A673 (cell line): Measurements from ENCODE around the gene SSR1. TPM values are rescaled to one million over a fixed set of nuclear protein-coding genes. Genes with fewer than 3 reads are reported as not detected.
"Not testable (repeated sequence)": the region's sequence is repeated elsewhere in the genome, so short reads cannot be mapped to it uniquely, and the experiment has no call there.

ENCODE experiments used
- BruUV-seq: library from RNA; stranded (reverse); fragments of 400-500 nt; replicated peaks from 2 replicates; lab custom pipeline; 2021; lab: Mats Ljungman, UMichigan
- CTCF ChIA-PET: fragments of 300-600 bp; sonication (Branson Sonifier 250); formaldehyde crosslinking; loops from one replicate; lab custom pipeline; 2022; ENCODE audit warnings: antibody characterized with exemption; lab: Charles Lee
- POLR2A ChIA-PET: fragments of 300-600 bp; sonication (Branson Sonifier 250); formaldehyde crosslinking; loops from one replicate; lab custom pipeline; 2022; ENCODE audit warnings: antibody characterized with exemption; ENCODE audit not compliant: low non-redundant PET; lab: Charles Lee
- DNase-seq: peaks from one replicate; pipeline ENCODE4 v3.0.0-alpha.2; 2015; ENCODE audit warnings: low spot score
- H3K27ac ChIP-seq: fragments of 200-600 bp; sonication (generic); 2 replicates; pipeline ENCODE4 v1.5.1; 2016; ENCODE audit warnings: mixed run types, low read depth, mild to moderate bottlenecking, mixed read lengths, antibody characterized with exemption, low read length; ENCODE audit not compliant: poor library complexity, severe bottlenecking
- H3K27me3 ChIP-seq: fragments of 200-600 bp; sonication (generic); replicated peaks from 2 replicates; pipeline ENCODE4 v1.6.1; 2017; ENCODE audit warnings: mixed run types, low read depth, mild to moderate bottlenecking, mixed read lengths, antibody characterized with exemption, low read length; ENCODE audit not compliant: insufficient read depth, poor library complexity
- H3K36me3 ChIP-seq: fragments of 200-600 bp; sonication (generic); 2 replicates; pipeline ENCODE4 v1.6.1; 2016; ENCODE audit warnings: mixed run types, mild to moderate bottlenecking, mixed read lengths, antibody characterized with exemption, low read length; ENCODE audit not compliant: insufficient read depth, poor library complexity, severe bottlenecking
- H3K4me1 ChIP-seq: fragments of 200-600 bp; sonication (generic); 2 replicates; pipeline ENCODE4 v1.6.1; 2017; ENCODE audit warnings: mixed run types, mild to moderate bottlenecking, mixed read lengths, antibody characterized with exemption, low read length; ENCODE audit not compliant: insufficient read depth, poor library complexity, severe bottlenecking
- H3K4me3 ChIP-seq: fragments of 200-600 bp; sonication (generic); 2 replicates; pipeline ENCODE4 v1.5.1; 2016; ENCODE audit warnings: low read depth, mixed run types, mild to moderate bottlenecking, mixed read lengths, low read length; ENCODE audit not compliant: poor library complexity, severe bottlenecking
- H3K9me3 ChIP-seq: fragments of 200-600 bp; sonication (generic); 2 replicates; pipeline ENCODE4 v1.6.1; 2016; ENCODE audit warnings: mixed run types, low read depth, mild to moderate bottlenecking, mixed read lengths, antibody characterized with exemption, low read length; ENCODE audit not compliant: poor library complexity, severe bottlenecking
- CTCF ChIP-seq: fragments of 300-800, 200-600 bp; sonication (generic); conservative IDR thresholded peaks from 2 replicates; pipeline ENCODE4 v1.5.1; 2017; ENCODE audit warnings: low read depth, mild to moderate bottlenecking, antibody characterized with exemption, low read length, moderate library complexity, mixed read lengths
- EZH2 ChIP-seq: fragments of 200-600 bp; sonication (generic); IDR thresholded peaks from 2 replicates; pipeline ENCODE4 v1.6.1; 2017; ENCODE audit warnings: borderline replicate concordance, low read depth, mild to moderate bottlenecking, mixed read lengths, antibody characterized with exemption, low read length; ENCODE audit not compliant: poor library complexity, severe bottlenecking
- intact Hi-C: fragments of 100-400 bp; cut with micrococcal nuclease; formaldehyde crosslinking; loops from one replicate; pipeline ENCODE4 v1.10.0; 2022; ENCODE audit not compliant: unreplicated experiment
- total RNA-seq: library from RNA; stranded (reverse); gene quantifications from 2 replicates; pipeline ENCODE4 v1.2.3, GENCODE V29; 2021

The SSR1 gene
- total RNA-seq, 1 experiment from 2014 or later: 161 TPM

DNA sequence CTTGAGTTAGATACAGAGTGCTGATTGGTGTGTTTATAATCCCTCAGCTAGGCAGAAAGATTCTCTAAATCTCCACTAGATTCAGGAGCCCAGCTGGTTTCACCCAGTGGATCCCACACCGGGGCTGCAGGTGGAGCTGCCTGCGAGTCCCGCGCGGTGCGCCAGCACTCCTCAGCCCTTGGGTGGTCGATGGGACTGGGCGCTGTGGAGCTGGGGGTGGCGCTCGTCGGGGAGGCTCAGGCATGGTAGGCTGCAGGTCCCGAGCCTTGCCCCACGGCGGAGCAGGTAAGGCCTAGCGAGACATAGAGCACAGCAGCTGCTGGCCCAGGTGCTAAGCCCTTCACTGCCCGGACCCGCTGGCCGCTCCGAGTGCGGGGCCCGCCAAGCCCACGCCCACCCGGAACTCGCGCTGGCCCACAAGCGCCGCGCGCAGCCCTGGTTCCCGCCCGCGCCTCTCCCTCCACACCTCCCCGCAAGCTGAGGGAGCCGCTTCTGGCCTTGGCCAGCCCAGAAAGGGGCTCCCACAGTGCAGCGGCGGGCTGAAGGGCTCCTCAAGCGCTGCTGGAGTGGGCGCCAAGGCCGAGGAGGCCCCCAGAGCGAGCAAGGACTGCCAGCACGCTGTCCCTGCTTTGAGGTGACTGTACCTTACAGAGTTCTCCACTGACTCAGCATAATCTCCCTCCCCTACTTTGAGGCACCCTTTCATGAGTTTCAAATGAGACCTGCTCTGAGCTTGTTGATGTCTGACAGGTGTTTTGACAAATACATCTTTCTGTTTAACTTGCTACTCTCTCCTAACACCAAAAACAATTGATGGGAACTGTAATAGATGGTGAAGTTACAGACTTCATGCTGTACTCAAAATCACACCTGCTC lies 3.9 kb upstream of the SSR1 start:
- H3K27ac ChIP-seq: no peak overlapping the region
- no peaks in the 10 kb centered on the region for H3K27me3 ChIP-seq
- no peaks in the 10 kb centered on the region for H3K36me3 ChIP-seq
- no TSS peak for BruUV-seq
- ChIA-PET POLR2A (interaction anchor here (0.6 kb wide), 1 partner anchor 75 kb away, joined by 3 read pairs; no protein-coding TSS in a partner anchor), CTCF (no interaction called here)
- intact Hi-C loops: no loop called here
- no peaks in the 10 kb centered on the region for H3K4me1 ChIP-seq
- no peak for DNase-seq
- TF ChIP-seq EZH2 (no peak), CTCF (no peak)
- no peaks in the 10 kb centered on the region for H3K9me3 ChIP-seq
- H3K4me3 ChIP-seq: no peak overlapping the region

DNA sequence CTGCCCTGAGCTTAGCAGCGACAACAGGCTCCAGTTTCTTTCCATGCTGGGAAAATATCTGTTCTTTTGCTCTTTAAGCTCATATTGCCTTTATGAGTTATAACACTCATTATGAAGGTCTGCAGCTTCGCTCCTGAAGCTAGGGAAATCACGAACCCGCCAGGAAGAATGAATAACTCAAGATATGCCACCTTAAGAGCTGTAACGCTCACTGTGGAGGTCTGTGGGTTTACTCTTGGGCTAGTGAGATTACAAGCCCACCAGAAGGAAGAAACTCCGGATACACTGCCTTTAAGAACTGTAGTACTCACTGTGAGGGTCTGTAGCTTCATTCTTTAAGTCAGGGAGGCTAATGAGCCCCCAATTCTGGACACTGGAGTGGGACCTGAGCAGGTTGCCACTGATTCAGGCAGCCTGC lies 3.0 kb upstream of the SSR1 start:
- no peak overlapping the region for H3K4me3 ChIP-seq
- H3K36me3 ChIP-seq: no peaks in the 10 kb centered on the region
- TF ChIP-seq EZH2: no peak
- no peak for TF ChIP-seq CTCF
- H3K4me1 ChIP-seq: no peaks in the 10 kb centered on the region
- H3K27me3 ChIP-seq: no peaks in the 10 kb centered on the region
- no peak for DNase-seq
- H3K27ac ChIP-seq: no peak overlapping the region
- intact Hi-C loops: no loop called here
- POLR2A ChIA-PET: no interaction called here
- BruUV-seq: no TSS peak
- CTCF ChIA-PET: no interaction called here
- no peaks in the 10 kb centered on the region for H3K9me3 ChIP-seq

- DNase-seq, H3K9me3 ChIP-seq, intact Hi-C loops, H3K4me1 ChIP-seq, POLR2A ChIA-PET, BruUV-seq, H3K27me3 ChIP-seq, H3K4me3 ChIP-seq, H3K27ac ChIP-seq, H3K36me3 ChIP-seq: not testable (repeated sequence)
- CTCF ChIA-PET: interaction anchor here (0.6 kb wide), 1 partner anchor 8 kb away, joined by 3 read pairs; no protein-coding TSS in a partner anchor
Observed at GRCh38 chr6:7315087-7315947, 2.3 kb upstream of the SSR1 start.
